Measurements from ENCODE around the gene SMCO4.
"Not testable (repeated sequence)": the region's sequence is repeated elsewhere in the genome, so short reads cannot be mapped to it uniquely, and the experiment has no call there.

Gene SMCO4

GRCh38 chr11:93464927-93465540, 78.2 kb downstream of the SMCO4 start:
- no peak for DNase-seq

GRCh38 chr11:93463666-93464065, 79.5 kb downstream of the SMCO4 start:
- DNase-seq: not testable (repeated sequence)

- DNase-seq: no peak
These were observed 84.9 kb downstream of the SMCO4 start for GRCh38 chr11:93458286-93458685.

GRCh38 chr11:93444617-93445073, 98.5 kb downstream of the SMCO4 start:
- DNase-seq: no peak

- DNase-seq: not testable (repeated sequence)
These were observed 100.0 kb downstream of the SMCO4 start for GRCh38 chr11:93443232-93443631.

- no peak for DNase-seq
These were observed 110.9 kb downstream of the SMCO4 start for GRCh38 chr11:93432247-93432646.

Data from CD4-positive, alpha-beta T cell treated with Interferon gamma for 1 hour (primary cell).